ENCODE results near the gene PPIF. TPM values are rescaled to one million over a fixed set of nuclear protein-coding genes. Genes with fewer than 3 reads are reported as not detected.

PPIF gene
- total RNA-seq, 1 donor = 29.6 TPM

DNA sequence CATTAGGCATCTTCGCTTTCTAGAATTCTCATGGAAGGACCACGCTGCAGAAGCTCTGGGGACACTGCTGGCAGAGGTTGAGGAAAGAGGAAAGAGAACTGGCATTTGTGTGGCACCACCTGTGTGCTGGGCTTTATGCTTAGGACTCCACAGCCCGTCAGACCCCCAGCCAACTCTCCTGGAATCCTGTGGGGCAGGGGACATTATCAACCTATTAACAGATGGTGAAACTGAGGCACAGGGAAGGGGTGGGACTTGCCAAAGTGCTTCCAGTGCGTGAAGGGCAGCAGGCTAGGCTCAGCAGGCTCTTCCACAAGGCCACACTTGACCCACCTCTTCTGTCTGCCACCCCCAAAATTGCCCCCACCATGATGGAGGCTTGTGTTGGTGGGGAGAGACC lies 51.4 kb downstream of the PPIF start:
- DNase-seq (ENCODE audit: low read depth) = no peak
- TF ChIP-seq, protein P1, sequence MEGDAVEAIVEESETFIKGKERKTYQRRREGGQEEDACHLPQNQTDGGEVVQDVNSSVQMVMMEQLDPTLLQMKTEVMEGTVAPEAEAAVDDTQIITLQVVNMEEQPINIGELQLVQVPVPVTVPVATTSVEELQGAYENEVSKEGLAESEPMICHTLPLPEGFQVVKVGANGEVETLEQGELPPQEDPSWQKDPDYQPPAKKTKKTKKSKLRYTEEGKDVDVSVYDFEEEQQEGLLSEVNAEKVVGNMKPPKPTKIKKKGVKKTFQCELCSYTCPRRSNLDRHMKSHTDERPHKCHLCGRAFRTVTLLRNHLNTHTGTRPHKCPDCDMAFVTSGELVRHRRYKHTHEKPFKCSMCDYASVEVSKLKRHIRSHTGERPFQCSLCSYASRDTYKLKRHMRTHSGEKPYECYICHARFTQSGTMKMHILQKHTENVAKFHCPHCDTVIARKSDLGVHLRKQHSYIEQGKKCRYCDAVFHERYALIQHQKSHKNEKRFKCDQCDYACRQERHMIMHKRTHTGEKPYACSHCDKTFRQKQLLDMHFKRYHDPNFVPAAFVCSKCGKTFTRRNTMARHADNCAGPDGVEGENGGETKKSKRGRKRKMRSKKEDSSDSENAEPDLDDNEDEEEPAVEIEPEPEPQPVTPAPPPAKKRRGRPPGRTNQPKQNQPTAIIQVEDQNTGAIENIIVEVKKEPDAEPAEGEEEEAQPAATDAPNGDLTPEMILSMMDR (IDR thresholded peaks at IDR 0.05; ENCODE audit: insufficient read depth, low read length) = no peak
- no peak overlapping the region for H3K4me3 ChIP-seq (ENCODE audit: low read depth, low read length)

DNA sequence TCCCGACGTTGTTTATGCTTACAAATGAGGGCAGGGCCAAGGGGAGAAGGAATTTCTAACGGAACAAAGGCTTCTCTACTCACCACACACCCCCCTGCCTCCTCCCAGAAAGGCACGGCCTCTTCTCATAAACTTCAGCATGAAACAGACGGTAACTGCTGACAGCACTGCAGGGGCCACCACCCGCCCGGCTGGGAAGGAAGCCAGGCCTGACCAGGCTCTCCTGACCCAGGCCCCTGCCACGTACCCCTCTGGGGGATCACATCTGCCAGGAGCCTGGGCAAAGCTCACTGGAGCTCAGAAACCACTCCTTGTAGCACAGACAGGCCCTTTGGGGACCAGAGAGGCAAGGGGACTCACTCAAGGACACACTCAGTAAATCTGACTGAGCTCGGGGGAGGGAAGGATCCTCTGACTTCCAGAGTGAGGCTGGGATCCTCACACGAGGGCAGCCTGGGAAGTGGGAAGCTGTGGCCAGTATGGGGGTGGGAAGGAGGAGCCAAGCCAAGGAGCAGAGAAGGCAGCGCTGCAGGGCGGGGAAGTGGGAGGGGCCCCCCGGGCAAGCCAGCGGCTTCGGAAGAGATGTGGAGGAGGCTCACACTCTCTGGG lies 52.1 kb downstream of the PPIF start:
- peak; percentile 98 for DNase-seq (ENCODE audit: low read depth)
- TF ChIP-seq, protein P1 (IDR thresholded peaks at IDR 0.05; ENCODE audit: insufficient read depth, low read length) = no peak
- H3K4me3 ChIP-seq (ENCODE audit: low read depth, low read length) = peak overlapping the region; percentile 26

DNA sequence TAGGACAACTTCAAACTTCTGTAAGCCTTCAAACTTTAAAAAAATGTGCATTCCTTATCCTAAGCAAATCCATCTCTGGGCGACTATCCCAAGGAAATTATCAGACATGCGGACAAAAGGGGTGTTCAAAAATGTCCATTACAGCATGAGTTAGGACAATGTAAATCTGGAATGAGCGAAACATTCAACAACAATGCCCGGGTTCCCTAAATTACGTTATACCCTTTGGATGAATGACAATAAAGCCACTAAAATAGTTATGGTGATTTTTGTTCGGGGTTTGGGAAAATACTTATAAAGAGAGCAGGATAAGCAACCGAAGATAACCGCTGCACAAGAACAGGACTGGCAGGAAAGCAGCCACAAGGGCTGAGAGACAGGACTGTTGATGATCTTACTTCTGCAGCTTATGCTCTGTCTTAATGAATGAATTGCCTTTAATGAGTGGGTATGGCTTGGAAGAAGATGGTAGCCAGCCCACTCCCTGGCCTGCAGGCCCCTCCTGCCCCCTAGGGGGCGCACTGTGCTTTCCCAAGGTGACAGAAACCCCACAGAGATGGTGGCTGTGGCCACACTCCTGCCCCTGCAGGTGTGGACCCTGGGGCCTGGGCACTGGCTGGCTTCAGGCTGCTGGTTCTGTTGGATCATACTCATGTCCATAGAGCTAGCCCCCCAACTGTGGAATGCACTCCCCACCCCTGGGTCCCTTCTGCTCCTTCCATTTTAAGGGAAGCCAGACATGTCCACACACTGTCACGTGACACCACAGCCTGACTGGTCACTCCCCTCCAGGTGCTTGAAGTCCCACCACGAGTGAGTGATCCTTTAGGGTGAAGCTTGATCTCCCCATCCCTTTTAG lies 53.1 kb downstream of the PPIF start:
- TF ChIP-seq, protein P1 (IDR thresholded peaks at IDR 0.05; ENCODE audit: insufficient read depth, low read length) = peak; percentile 85
- peak overlapping the region; percentile 49 for H3K4me3 ChIP-seq (ENCODE audit: low read depth, low read length)
- peak; percentile 77 for DNase-seq (ENCODE audit: low read depth)

DNA sequence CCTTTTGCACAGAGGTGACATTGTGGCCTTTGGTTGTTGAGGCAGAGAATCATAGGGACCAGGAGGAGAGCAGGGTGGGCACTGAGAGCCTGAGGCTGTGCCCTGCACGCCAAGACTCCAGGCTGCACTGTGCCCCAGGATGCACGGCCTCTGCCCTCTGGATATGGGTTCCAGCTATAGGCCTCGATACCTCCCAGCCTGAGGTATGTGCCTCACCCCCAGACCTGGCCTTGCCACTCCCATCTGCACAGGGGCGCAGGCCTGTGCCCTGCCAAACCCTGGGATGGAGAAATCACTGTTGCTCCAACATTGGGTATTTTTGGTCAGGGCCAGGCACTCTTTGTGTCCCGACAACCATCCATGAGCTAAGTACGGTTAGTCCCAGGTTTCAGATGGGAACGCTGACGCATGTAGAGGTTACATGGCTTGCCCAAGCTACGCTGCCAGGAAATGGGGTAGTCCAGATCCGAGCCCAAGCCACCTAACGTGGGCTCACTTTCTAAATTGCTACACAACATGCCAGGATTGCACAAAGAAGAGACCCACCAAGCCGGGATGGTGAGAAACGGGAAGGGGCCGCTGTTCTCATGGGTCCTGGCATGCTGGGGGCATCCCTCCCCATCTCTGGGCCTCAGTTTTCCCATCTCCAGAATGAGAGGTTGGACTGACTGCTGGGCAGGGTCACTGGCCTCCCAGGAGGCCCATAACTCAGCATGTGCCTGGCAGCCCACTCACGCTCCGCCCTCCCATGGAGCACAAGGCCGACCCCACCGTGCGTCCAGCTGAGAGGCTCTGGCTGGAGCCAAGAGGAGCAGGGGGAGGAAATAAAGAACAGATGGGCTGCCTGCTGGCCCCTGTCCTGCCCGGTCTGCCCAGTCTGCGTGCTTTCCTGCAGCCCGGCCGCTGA lies 54.0 kb downstream of the PPIF start:
- no peak overlapping the region for H3K4me3 ChIP-seq (ENCODE audit: low read depth, low read length)
- TF ChIP-seq, protein P1 (IDR thresholded peaks at IDR 0.05; ENCODE audit: insufficient read depth, low read length) = no peak
- DNase-seq (ENCODE audit: low read depth) = peak; percentile 91

DNA sequence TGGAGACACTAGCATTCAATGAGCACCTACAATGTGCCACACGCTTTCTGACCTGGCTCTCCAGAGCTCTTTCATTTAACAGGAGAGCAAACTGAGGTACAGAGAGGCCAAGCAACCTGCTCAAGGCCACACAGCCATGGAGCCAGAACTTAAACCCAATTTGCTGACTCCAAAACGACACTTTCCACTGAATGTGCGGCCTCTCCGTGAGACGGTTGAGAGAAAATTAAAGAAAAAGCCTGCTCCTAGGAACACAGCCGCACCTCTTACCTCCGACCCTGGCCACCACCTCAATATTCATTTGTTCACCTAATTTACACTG lies 55.3 kb downstream of the PPIF start:
- TF ChIP-seq, protein P1 (IDR thresholded peaks at IDR 0.05; ENCODE audit: insufficient read depth, low read length) = no peak
- no peak for DNase-seq (ENCODE audit: low read depth)
- H3K4me3 ChIP-seq (ENCODE audit: low read depth, low read length) = no peak overlapping the region

DNA sequence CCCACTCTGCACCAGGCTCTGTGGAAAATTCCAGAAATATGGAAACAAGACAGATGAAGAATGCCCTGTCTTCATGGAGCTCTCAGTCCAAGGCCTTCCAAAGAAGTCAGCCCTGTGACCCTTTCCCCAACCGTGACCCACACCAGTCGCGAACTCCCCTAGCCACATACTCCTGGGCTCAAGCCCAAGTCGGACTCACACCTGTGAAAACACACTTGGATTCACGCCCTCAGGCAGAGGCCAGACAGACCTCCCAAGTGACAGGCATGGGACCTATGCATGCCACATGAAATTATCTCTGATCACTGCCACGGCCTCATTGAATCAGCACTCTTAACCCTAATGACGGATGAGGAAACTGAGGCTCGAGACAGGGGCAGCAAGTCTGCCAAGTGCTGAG lies 55.7 kb downstream of the PPIF start:
- no peak overlapping the region for H3K4me3 ChIP-seq (ENCODE audit: low read depth, low read length)
- no peak for DNase-seq (ENCODE audit: low read depth)
- TF ChIP-seq, protein P1 (IDR thresholded peaks at IDR 0.05; ENCODE audit: insufficient read depth, low read length) = no peak
